HepG2 (cell line): ENCODE measurements around the gene MFSD12. TPM values are rescaled to one million over a fixed set of nuclear protein-coding genes. Genes with fewer than 3 reads are reported as not detected.
A peak's percentile ranks its signal among the peaks of the same experiment; 100 is the strongest.

Source experiments
- ASH2L ChIP-seq: fragments of 300-600, 200-600 bp; sonication (generic); IDR thresholded peaks from 2 replicates; pipeline ENCODE4 v1.7.0; 2017; ENCODE audit warnings: low read depth, mild to moderate bottlenecking, moderate library complexity, mixed read lengths, low read length; ENCODE audit not compliant: insufficient read length
- CBX5 ChIP-seq: sonication (generic); formaldehyde crosslinking; IDR thresholded peaks from 2 replicates; pipeline ENCODE4 v1.4.0; 2020; ENCODE audit warnings: missing genetic modification reagents, borderline replicate concordance
- CHD4 ChIP-seq: fragments of 200-600 bp; sonication (generic); IDR thresholded peaks from 2 replicates; pipeline ENCODE4 v1.7.0; 2017; ENCODE audit warnings: mild to moderate bottlenecking, low read length, borderline replicate concordance
- GTF2F1 ChIP-seq: fragments of 150-350 bp; IDR thresholded peaks from 2 replicates; pipeline ENCODE4 v1.6.1; 2014; ENCODE audit warnings: low read length
- HNF4G ChIP-seq, 2 experiments: sonication (generic) in 1 of 2; formaldehyde crosslinking in 1 of 2; IDR thresholded peaks; 2 replicates each; pipeline versions ENCODE4 v1.4.0 to v1.6.1; 2011 to 2020; ENCODE audit warnings: borderline replicate concordance in 2 of 2, low read depth in 2 of 2, mild to moderate bottlenecking in 2 of 2, low read length in 1 of 2, missing genetic modification reagents in 1 of 2, moderate library complexity in 1 of 2
- KDM3A ChIP-seq: IDR thresholded peaks from 2 replicates; pipeline ENCODE4 v1.6.1; 2018; ENCODE audit warnings: low read depth, missing compliant biosample characterization
- NCOA1 ChIP-seq: sonication (generic); formaldehyde crosslinking; IDR thresholded peaks from 2 replicates; pipeline ENCODE4 v1.9.0; 2021; ENCODE audit warnings: missing genetic modification reagents
- PAX8 ChIP-seq: sonication (generic); formaldehyde crosslinking; IDR thresholded peaks from 2 replicates; pipeline ENCODE4 v1.8.0; 2022; ENCODE audit warnings: mild to moderate bottlenecking, missing genetic modification reagents, borderline replicate concordance
- SOX5 ChIP-seq: IDR thresholded peaks from 2 replicates; pipeline ENCODE4 v1.6.1; 2016; ENCODE audit warnings: borderline replicate concordance
- SP4 ChIP-seq: sonication (generic); formaldehyde crosslinking; IDR thresholded peaks from 2 replicates; pipeline ENCODE4 v1.8.1; 2023; ENCODE audit warnings: mild to moderate bottlenecking, missing genetic modification reagents
- ZBTB3 ChIP-seq: sonication (generic); formaldehyde crosslinking; IDR thresholded peaks from 2 replicates; pipeline ENCODE4 v1.4.0; 2020; ENCODE audit warnings: low read depth, mild to moderate bottlenecking, moderate library complexity, missing genetic modification reagents, borderline replicate concordance
- ZFP36L1 ChIP-seq: sonication (generic); formaldehyde crosslinking; IDR thresholded peaks from 2 replicates; pipeline ENCODE4 v1.8.0; 2022; ENCODE audit warnings: mild to moderate bottlenecking, missing genetic modification reagents, moderate library complexity
- ZNF3 ChIP-seq: IDR thresholded peaks from 2 replicates; pipeline ENCODE4 v1.7.0; 2017; ENCODE audit warnings: inconsistent platforms
- ZNF543 ChIP-seq: sonication (generic); formaldehyde crosslinking; IDR thresholded peaks from 2 replicates; pipeline ENCODE4 v1.4.0; 2020; ENCODE audit warnings: mild to moderate bottlenecking, missing genetic modification reagents
- ZNF782 ChIP-seq: sonication (generic); formaldehyde crosslinking; IDR thresholded peaks from 2 replicates; pipeline ENCODE4 v1.4.0; 2020; ENCODE audit warnings: missing genetic modification reagents, mild to moderate bottlenecking, borderline replicate concordance
- ZNF816 ChIP-seq: sonication (generic); formaldehyde crosslinking; IDR thresholded peaks from 2 replicates; pipeline ENCODE4 v1.8.0; 2022; ENCODE audit warnings: missing genetic modification reagents, mild to moderate bottlenecking, borderline replicate concordance
- ZNF850 ChIP-seq: sonication (generic); formaldehyde crosslinking; conservative IDR thresholded peaks from 2 replicates; pipeline ENCODE4 v1.9.0; 2021; ENCODE audit warnings: mild to moderate bottlenecking, missing genetic modification reagents
- polyA plus RNA-seq, 8 experiments: library from polyadenylated mRNA; depleted of rRNA in 3 of 8; stranded (reverse) in 7 of 8; unstranded in 1 of 8; fragments of >200 nt; fragmentation: Illumina TruSeq in 4 of 8; extraction: Trizol in 4 of 8; gene quantifications; 2 replicates each; pipeline versions ENCODE4 v1.2.1 to v1.2.3, GENCODE V29; 2011 to 2016; ENCODE audit warnings: low read depth in 4 of 8, missing spikeins in 1 of 8, mixed read lengths in 1 of 8; ENCODE audit not compliant: insufficient read depth in 1 of 8
- total RNA-seq, 5 experiments: library from RNA; depleted of rRNA; stranded (reverse); fragments of >200 nt; fragmentation: Illumina TruSeq; extraction: Trizol; gene quantifications; 2 replicates each; pipeline ENCODE4 v1.2.3, GENCODE V29; 2016; ENCODE audit warnings: low read depth in 1 of 5
- TF ChIP-seq, protein P1 (sequence below): sonication (generic); formaldehyde crosslinking; IDR thresholded peaks from 2 replicates; pipeline ENCODE4 v1.4.0; 2020; ENCODE audit warnings: mild to moderate bottlenecking, missing genetic modification reagents
- TF ChIP-seq, protein P2 (sequence below): sonication (generic); formaldehyde crosslinking; IDR thresholded peaks from 2 replicates; pipeline ENCODE4 v1.4.0; 2020; ENCODE audit warnings: low read depth, missing genetic modification reagents
- TF ChIP-seq, protein P3 (sequence below): sonication (generic); formaldehyde crosslinking; IDR thresholded peaks from 2 replicates; pipeline ENCODE4 v1.5.0; 2020; ENCODE audit warnings: mild to moderate bottlenecking, missing genetic modification reagents

MFSD12 gene
- total and polyA plus RNA-seq, 2 of the 13 experiments (the other 11 are each of a cell fraction or from before 2014, with no cell fraction given), result 27.2 to 29.1 TPM

DNA sequence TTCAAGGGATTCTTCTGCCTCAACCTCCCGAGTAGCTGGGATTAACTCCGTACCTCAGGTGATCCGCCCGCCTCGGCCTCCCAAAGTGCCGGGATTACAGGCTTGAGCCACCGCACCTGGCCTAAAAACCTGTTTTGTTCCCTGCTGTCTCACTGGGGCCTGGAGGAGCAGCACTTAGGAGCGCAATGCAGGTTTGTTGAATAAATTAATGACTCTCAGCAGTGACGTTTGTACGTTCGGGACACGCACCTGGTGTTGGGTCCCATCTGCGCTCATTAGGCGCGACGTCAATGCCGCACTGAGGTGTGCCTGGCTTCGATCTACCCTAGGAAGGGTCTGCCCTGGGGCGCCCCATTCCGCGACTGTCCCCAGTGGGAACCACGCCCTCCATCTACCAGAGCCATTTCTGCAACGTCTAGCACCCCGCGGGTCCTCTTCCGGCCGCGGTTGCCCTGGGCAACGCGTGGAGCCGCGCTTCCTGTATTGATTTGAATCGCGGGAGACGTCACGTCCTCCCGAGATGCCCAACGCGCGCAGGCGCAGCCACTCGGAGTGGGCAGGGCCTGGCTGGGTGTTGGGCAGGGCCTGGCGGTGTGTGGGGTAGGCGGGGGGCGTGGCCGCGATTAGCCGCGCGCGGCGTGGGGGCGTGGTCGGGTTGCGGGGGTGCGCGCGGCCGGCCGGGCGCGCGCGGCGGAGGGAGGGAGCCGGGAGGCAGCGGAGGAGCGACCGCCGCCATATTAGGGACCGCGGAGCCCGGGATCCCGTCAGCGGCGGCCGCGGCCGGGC is 51.6 kb downstream of the MFSD12 start, which contains the start of gene FZR1 (continued):
- TF ChIP-seq SP4 (CRISPR knock-in tag), result peak; percentile 89
- TF ChIP-seq ZFP36L1, result peak; percentile 76; the same call in 1 of the 2 replicates
- no peak for TF ChIP-seq HNF4G (IDR thresholded peaks at IDR 0.05; ENCODE audit: borderline replicate concordance, low read depth, low read length)
- no peak for TF ChIP-seq HNF4G (CRISPR knock-in tag; IDR thresholded peaks at IDR 0.05; ENCODE audit: borderline replicate concordance, low read depth)
- no peak for TF ChIP-seq SOX5 (CRISPR knock-in tag)
- TF ChIP-seq ZNF816, result no peak
- TF ChIP-seq ZNF3, result no peak
- TF ChIP-seq, protein P1, sequence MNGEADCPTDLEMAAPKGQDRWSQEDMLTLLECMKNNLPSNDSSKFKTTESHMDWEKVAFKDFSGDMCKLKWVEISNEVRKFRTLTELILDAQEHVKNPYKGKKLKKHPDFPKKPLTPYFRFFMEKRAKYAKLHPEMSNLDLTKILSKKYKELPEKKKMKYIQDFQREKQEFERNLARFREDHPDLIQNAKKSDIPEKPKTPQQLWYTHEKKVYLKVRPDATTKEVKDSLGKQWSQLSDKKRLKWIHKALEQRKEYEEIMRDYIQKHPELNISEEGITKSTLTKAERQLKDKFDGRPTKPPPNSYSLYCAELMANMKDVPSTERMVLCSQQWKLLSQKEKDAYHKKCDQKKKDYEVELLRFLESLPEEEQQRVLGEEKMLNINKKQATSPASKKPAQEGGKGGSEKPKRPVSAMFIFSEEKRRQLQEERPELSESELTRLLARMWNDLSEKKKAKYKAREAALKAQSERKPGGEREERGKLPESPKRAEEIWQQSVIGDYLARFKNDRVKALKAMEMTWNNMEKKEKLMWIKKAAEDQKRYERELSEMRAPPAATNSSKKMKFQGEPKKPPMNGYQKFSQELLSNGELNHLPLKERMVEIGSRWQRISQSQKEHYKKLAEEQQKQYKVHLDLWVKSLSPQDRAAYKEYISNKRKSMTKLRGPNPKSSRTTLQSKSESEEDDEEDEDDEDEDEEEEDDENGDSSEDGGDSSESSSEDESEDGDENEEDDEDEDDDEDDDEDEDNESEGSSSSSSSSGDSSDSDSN (CRISPR knock-in tag), result no peak
- TF ChIP-seq PAX8 (CRISPR knock-in tag), result no peak
- no peak for TF ChIP-seq ZNF543 (CRISPR knock-in tag)
- TF ChIP-seq, protein P2, sequence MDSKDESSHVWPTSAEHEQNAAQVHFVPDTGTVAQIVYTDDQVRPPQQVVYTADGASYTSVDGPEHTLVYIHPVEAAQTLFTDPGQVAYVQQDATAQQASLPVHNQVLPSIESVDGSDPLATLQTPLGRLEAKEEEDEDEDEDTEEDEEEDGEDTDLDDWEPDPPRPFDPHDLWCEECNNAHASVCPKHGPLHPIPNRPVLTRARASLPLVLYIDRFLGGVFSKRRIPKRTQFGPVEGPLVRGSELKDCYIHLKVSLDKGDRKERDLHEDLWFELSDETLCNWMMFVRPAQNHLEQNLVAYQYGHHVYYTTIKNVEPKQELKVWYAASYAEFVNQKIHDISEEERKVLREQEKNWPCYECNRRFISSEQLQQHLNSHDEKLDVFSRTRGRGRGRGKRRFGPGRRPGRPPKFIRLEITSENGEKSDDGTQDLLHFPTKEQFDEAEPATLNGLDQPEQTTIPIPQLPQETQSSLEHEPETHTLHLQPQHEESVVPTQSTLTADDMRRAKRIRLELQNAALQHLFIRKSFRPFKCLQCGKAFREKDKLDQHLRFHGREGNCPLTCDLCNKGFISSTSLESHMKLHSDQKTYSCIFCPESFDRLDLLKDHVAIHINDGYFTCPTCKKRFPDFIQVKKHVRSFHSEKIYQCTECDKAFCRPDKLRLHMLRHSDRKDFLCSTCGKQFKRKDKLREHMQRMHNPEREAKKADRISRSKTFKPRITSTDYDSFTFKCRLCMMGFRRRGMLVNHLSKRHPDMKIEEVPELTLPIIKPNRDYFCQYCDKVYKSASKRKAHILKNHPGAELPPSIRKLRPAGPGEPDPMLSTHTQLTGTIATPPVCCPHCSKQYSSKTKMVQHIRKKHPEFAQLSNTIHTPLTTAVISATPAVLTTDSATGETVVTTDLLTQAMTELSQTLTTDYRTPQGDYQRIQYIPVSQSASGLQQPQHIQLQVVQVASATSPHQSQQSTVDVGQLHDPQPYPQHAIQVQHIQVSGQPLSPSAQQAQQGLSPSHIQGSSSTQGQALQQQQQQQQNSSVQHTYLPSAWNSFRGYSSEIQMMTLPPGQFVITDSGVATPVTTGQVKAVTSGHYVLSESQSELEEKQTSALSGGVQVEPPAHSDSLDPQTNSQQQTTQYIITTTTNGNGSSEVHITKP (CRISPR knock-in tag), result peak; percentile 62; the same call in 1 of the 2 replicates
- no peak for TF ChIP-seq ZNF782 (CRISPR knock-in tag)
- no peak for TF ChIP-seq CBX5 (CRISPR knock-in tag)
- TF ChIP-seq NCOA1 (CRISPR knock-in tag), result no peak
- no peak; the same call in 1 of the 2 replicates for TF ChIP-seq KDM3A (CRISPR knock-in tag)
- TF ChIP-seq GTF2F1, result no peak
- peak; percentile 60; the same call in 1 of the 2 replicates for TF ChIP-seq CHD4
- TF ChIP-seq ZBTB3, result no peak
- TF ChIP-seq, protein P3, sequence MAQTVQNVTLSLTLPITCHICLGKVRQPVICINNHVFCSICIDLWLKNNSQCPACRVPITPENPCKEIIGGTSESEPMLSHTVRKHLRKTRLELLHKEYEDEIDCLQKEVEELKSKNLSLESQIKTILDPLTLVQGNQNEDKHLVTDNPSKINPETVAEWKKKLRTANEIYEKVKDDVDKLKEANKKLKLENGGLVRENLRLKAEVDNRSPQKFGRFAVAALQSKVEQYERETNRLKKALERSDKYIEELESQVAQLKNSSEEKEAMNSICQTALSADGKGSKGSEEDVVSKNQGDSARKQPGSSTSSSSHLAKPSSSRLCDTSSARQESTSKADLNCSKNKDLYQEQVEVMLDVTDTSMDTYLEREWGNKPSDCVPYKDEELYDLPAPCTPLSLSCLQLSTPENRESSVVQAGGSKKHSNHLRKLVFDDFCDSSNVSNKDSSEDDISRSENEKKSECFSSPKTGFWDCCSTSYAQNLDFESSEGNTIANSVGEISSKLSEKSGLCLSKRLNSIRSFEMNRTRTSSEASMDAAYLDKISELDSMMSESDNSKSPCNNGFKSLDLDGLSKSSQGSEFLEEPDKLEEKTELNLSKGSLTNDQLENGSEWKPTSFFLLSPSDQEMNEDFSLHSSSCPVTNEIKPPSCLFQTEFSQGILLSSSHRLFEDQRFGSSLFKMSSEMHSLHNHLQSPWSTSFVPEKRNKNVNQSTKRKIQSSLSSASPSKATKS (CRISPR knock-in tag), result no peak
- peak; percentile 33 for TF ChIP-seq ASH2L
- TF ChIP-seq ZNF850 (CRISPR knock-in tag), result no peak
